Tibial nerve (tissue), 4 donors: ENCODE measurements around the gene SPATA17.

ENCODE experiments used
- EP300 ChIP-seq, 2 donors: sonication (generic); formaldehyde crosslinking; IDR thresholded peaks; one replicate each; pipeline ENCODE4 v1.6.1; 2017; ENCODE audit warnings: antibody characterized with exemption in 2 of 2, mild to moderate bottlenecking in 1 of 2
- POLR2A ChIP-seq, 2 donors: fragments of 450-650 bp; IDR thresholded peaks; one replicate each; pipeline ENCODE4 v1.6.1; 2017; ENCODE audit warnings: antibody characterized with exemption in 2 of 2, mild to moderate bottlenecking in 2 of 2, moderate library complexity in 2 of 2
- TF ChIP-seq, protein P1 (sequence below), 5 experiments: fragments of 200-600 bp in 3 of 5; fragments of 450-650 bp in 2 of 5; sonication (generic) in 3 of 5; IDR thresholded peaks; one replicate each; pipeline ENCODE4 v1.5.1; 2016 to 2019; ENCODE audit warnings: antibody characterized with exemption in 5 of 5, mild to moderate bottlenecking in 3 of 5, moderate library complexity in 2 of 5

DNA sequence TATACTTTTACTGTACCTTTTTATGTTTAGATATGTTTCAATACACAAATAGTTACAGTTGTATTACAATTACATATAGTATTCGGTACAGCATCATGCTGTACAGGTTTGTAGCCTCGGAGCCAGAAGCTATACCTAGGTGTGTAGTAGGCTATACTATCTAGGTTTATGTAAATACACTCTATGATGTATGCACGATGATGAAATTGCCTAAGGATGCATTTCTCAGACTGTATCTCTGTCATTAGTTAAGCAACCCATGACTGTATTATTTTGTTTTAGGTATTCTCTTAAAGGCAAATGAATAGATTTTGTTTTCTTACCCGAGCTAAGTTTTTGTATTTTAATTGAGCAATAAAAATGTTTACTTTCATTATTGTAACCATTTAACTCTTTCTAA is 56.4 kb downstream of the SPATA17 start:
- TF ChIP-seq, protein P1, sequence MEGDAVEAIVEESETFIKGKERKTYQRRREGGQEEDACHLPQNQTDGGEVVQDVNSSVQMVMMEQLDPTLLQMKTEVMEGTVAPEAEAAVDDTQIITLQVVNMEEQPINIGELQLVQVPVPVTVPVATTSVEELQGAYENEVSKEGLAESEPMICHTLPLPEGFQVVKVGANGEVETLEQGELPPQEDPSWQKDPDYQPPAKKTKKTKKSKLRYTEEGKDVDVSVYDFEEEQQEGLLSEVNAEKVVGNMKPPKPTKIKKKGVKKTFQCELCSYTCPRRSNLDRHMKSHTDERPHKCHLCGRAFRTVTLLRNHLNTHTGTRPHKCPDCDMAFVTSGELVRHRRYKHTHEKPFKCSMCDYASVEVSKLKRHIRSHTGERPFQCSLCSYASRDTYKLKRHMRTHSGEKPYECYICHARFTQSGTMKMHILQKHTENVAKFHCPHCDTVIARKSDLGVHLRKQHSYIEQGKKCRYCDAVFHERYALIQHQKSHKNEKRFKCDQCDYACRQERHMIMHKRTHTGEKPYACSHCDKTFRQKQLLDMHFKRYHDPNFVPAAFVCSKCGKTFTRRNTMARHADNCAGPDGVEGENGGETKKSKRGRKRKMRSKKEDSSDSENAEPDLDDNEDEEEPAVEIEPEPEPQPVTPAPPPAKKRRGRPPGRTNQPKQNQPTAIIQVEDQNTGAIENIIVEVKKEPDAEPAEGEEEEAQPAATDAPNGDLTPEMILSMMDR (IDR thresholded peaks at IDR 0.05): no peak
- TF ChIP-seq EP300 (IDR thresholded peaks at IDR 0.05): no peak
- no peak for TF ChIP-seq POLR2A (IDR thresholded peaks at IDR 0.05)
